Endothelial cell (in vitro differentiated cells): ENCODE results near the gene LPP. TPM values are rescaled to one million over a fixed set of nuclear protein-coding genes. Genes with fewer than 3 reads are reported as not detected.

Experiments
- DNase-seq: peaks from one replicate; pipeline ENCODE4 v3.0.0; 2021; ENCODE audit warnings: low spot score
- H3K27ac Mint-ChIP-seq: one replicate; pipeline ENCODE4 v1.8.0; 2021; ENCODE audit warnings: mixed read lengths, inconsistent platforms; ENCODE audit not compliant: unreplicated experiment
- H3K27me3 Mint-ChIP-seq: one replicate; pipeline ENCODE4 v1.8.0; 2021; ENCODE audit warnings: mild to moderate bottlenecking, moderate library complexity, mixed read lengths, inconsistent platforms; ENCODE audit not compliant: unreplicated experiment
- H3K36me3 Mint-ChIP-seq: one replicate; pipeline ENCODE4 v1.8.0; 2021; ENCODE audit warnings: mild to moderate bottlenecking, low read depth, mixed read lengths, inconsistent platforms; ENCODE audit not compliant: unreplicated experiment
- H3K4me1 Mint-ChIP-seq: one replicate; pipeline ENCODE4 v1.8.0; 2021; ENCODE audit warnings: mild to moderate bottlenecking, mixed read lengths, inconsistent platforms; ENCODE audit not compliant: unreplicated experiment
- H3K4me3 Mint-ChIP-seq: one replicate; pipeline ENCODE4 v1.8.0; 2021; ENCODE audit warnings: mild to moderate bottlenecking, mixed read lengths, inconsistent platforms; ENCODE audit not compliant: unreplicated experiment
- H3K9me3 Mint-ChIP-seq: one replicate; pipeline ENCODE4 v1.8.0; 2021; ENCODE audit warnings: mixed read lengths, inconsistent platforms; ENCODE audit not compliant: unreplicated experiment
- total RNA-seq: library from RNA; stranded (reverse); fragmentation: NEBNext Ultra II Directional; extraction: Animal tissue kit (Norgen Biotek cat#: 25700); gene quantifications from one replicate; pipeline ENCODE4 v1.2.1, GENCODE V29; 2021; ENCODE audit not compliant: unreplicated experiment
- TF ChIP-seq, protein P1 (sequence below): fragments of 200-600 bp; sonication (generic); IDR thresholded peaks from one replicate; pipeline ENCODE4 v1.5.0; 2021; ENCODE audit warnings: antibody characterized with exemption; ENCODE audit not compliant: unreplicated experiment

The LPP gene
- total RNA-seq, 1 donor from 2014 or later: 181 TPM

- no peaks in the 10 kb centered on the region for H3K9me3 Mint-ChIP-seq
- TF ChIP-seq, protein P1, sequence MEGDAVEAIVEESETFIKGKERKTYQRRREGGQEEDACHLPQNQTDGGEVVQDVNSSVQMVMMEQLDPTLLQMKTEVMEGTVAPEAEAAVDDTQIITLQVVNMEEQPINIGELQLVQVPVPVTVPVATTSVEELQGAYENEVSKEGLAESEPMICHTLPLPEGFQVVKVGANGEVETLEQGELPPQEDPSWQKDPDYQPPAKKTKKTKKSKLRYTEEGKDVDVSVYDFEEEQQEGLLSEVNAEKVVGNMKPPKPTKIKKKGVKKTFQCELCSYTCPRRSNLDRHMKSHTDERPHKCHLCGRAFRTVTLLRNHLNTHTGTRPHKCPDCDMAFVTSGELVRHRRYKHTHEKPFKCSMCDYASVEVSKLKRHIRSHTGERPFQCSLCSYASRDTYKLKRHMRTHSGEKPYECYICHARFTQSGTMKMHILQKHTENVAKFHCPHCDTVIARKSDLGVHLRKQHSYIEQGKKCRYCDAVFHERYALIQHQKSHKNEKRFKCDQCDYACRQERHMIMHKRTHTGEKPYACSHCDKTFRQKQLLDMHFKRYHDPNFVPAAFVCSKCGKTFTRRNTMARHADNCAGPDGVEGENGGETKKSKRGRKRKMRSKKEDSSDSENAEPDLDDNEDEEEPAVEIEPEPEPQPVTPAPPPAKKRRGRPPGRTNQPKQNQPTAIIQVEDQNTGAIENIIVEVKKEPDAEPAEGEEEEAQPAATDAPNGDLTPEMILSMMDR: no peak
- no peak overlapping the region for H3K4me3 Mint-ChIP-seq
- no peak overlapping the region for H3K27ac Mint-ChIP-seq
- no peak for DNase-seq
- no peaks in the 10 kb centered on the region for H3K4me1 Mint-ChIP-seq
- no peaks in the 10 kb centered on the region for H3K36me3 Mint-ChIP-seq
- H3K27me3 Mint-ChIP-seq: no peaks in the 10 kb centered on the region
Measured at GRCh38 chr3:188624384-188624783, 470.4 kb downstream of the LPP start.

DNA sequence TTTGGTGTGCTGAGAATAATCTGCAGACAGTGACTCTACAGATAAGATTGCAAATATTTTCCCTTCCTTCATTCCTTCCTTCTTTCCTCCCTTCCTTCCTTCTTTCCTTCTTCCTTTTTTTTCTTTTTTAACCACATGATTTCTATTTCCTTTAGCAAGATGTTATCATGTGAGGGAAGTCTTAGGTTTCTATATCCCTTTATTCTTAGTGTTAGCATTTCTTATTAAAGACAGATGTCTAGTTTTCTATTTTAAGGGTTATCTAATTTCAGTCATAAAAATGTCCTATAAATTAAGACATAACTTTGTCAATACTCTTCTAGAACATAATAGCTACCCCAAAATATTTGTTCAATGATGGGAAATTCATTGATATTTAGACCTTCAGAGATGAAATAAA is 470.9 kb downstream of the LPP start:
- no peak for DNase-seq
- Mint-ChIP-seq H3K9me3 (no peaks in the 10 kb centered on the region), H3K36me3 (no peaks in the 10 kb centered on the region), H3K4me1 (no peaks in the 10 kb centered on the region), H3K27me3 (no peaks in the 10 kb centered on the region), H3K27ac (no peak overlapping the region), H3K4me3 (no peak overlapping the region)
- TF ChIP-seq, protein P1: no peak

DNA sequence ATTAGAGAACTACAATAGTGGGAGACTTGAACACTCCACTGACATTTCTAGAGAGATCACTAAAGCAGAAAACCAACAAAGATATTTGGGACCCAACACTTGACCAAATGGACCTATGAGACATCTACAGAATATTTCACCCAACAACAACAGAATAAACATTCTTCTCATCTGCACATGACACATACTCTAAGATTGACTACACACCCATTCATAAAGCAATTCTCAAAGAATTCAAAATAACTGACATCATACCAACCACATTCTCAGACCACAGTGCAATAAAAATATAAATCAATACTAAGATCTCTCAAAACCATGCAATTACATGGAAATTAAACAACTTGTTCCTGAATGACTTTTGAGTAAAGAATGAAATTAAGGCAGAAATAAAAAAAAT is 473.7 kb downstream of the LPP start:
- Mint-ChIP-seq H3K4me3 (no peak overlapping the region), H3K27me3 (peaks cover 6% of the 10 kb centered on the region), H3K36me3 (peaks cover 5% of the 10 kb centered on the region), H3K27ac (no peak overlapping the region), H3K4me1 (peaks cover 3% of the 10 kb centered on the region), H3K9me3 (no peaks in the 10 kb centered on the region)
- TF ChIP-seq, protein P1: no peak
- no peak for DNase-seq

DNA sequence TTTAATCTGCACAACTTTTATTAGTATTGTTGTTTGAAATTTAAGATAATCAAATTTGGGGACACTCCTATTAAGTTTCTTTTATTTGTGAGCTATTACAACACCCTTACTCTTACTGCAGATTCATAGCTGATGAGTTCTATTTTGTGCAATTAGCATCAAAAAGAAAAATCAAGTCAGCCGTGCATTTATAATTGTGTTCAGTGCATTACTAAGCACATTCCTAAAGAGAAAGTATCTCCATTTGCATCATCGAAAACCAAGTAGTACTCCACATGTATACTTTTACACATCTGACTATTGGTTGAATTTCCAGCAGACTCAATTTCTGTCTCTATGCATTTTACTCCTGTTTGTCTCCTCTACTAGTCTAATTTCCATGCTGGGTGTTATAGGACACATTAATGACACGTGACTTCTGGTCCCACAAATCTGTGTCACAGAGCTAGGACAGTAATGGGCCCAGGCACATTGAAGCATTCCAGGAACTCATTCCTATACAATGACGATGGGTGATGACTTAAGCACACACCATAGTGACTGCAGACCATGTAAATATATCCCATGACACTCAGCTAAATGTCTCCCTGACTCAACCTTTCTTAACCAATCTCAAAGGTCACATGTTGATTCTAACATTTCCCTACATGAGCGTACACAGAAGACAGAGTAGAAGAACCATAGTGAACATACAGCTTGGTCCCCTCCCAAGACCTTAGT is 477.5 kb downstream of the LPP start:
- no peak for DNase-seq
- Mint-ChIP-seq H3K4me1 (peaks cover 3% of the 10 kb centered on the region), H3K9me3 (no peaks in the 10 kb centered on the region), H3K4me3 (no peak overlapping the region), H3K27ac (no peak overlapping the region), H3K27me3 (peaks cover 10% of the 10 kb centered on the region), H3K36me3 (peaks cover 19% of the 10 kb centered on the region)
- TF ChIP-seq, protein P1: no peak

GRCh38 chr3:188633206-188633605 is 479.2 kb downstream of the LPP start:
- Mint-ChIP-seq H3K4me3 (no peak overlapping the region), H3K4me1 (peaks cover 3% of the 10 kb centered on the region), H3K36me3 (peaks cover 19% of the 10 kb centered on the region), H3K27me3 (peaks cover 10% of the 10 kb centered on the region), H3K9me3 (no peaks in the 10 kb centered on the region), H3K27ac (no peak overlapping the region)
- DNase-seq: no peak
- TF ChIP-seq, protein P1: no peak
